Lung (tissue), 12 donors: ENCODE results near the gene RER1. TPM values are rescaled to one million over a fixed set of nuclear protein-coding genes. Genes with fewer than 3 reads are reported as not detected.

ENCODE experiments used
- ATAC-seq: fragments of 200-7000 bp; cut with Tn5 transposase; one replicate; pipeline ENCODE4 v1.9.1; 2020; ENCODE audit warnings: moderate number of reproducible peaks; ENCODE audit not compliant: insufficient read depth, low FRiP score
- DNase-seq, 3 donors: peaks; one replicate each; pipeline ENCODE4 v3.0.0-alpha.2; 2013 to 2017
- H3K27ac ChIP-seq, 2 donors: one replicate each; pipeline ENCODE4 v1.5.1; 2013; ENCODE audit warnings: mild to moderate bottlenecking in 2 of 2, moderate library complexity in 2 of 2, control low read depth in 1 of 2, inconsistent platforms in 1 of 2, low read depth in 1 of 2, low read length in 1 of 2
- H3K27me3 ChIP-seq, 3 donors: one replicate each; pipeline ENCODE4 v1.5.1; 2013; ENCODE audit warnings: low read length in 2 of 3; ENCODE audit not compliant: control insufficient read depth in 3 of 3, insufficient read depth in 3 of 3
- H3K36me3 ChIP-seq, 4 donors: one replicate each; pipeline ENCODE4 v1.5.1; 2013; ENCODE audit warnings: low read length in 4 of 4, mild to moderate bottlenecking in 1 of 4, moderate library complexity in 1 of 4; ENCODE audit not compliant: control insufficient read depth in 4 of 4, insufficient read depth in 4 of 4
- H3K4me1 ChIP-seq, 5 donors: one replicate each; pipeline ENCODE4 v1.5.1; 2013; ENCODE audit warnings: low read length in 5 of 5, mild to moderate bottlenecking in 2 of 5, moderate library complexity in 1 of 5; ENCODE audit not compliant: control insufficient read depth in 5 of 5, insufficient read depth in 5 of 5
- H3K4me3 ChIP-seq: one replicate; pipeline ENCODE4 v1.5.1; 2013; ENCODE audit warnings: mild to moderate bottlenecking, control low read depth, moderate library complexity
- H3K9ac ChIP-seq, 2 donors: one replicate each; pipeline ENCODE4 v1.5.1; 2013; ENCODE audit warnings: low read length in 2 of 2, control low read depth in 1 of 2; ENCODE audit not compliant: insufficient read depth in 1 of 2
- H3K9me3 ChIP-seq, 4 donors: one replicate each; pipeline ENCODE4 v1.5.1; 2013; ENCODE audit warnings: low read length in 3 of 4, mild to moderate bottlenecking in 1 of 4, moderate library complexity in 1 of 4; ENCODE audit not compliant: control insufficient read depth in 4 of 4, insufficient read depth in 3 of 4
- CTCF ChIP-seq: IDR thresholded peaks from 2 replicates; pipeline ENCODE4 v1.5.1; 2012; ENCODE audit warnings: mild to moderate bottlenecking; ENCODE audit errors: control extremely low read depth, extremely low read depth
- WGBS, 2 donors: extraction: QIAGEN DNeasy Blood & Tissue Kit; methylation state at CpG; one replicate each; pipeline ENCODE4 v1.1.7; 2013; 5-methylcytosine and 5-hydroxymethylcytosine counted together
- polyA plus RNA-seq, 2 donors: library from polyadenylated mRNA; stranded (reverse); fragments of 200-250 nt; gene quantifications; one replicate each; pipeline ENCODE4 v1.2.1, GENCODE V29; 2013
- total RNA-seq, 2 donors: library from RNA; depleted of rRNA in 1 of 2; stranded (reverse); fragments of >200 nt in 1 of 2; gene quantifications; one replicate each; pipeline ENCODE4 v1.2.1, GENCODE V29; 2014 to 2021
- donor health status: control.
- donor health status: control.
- donor health status: Bipolar disorder and iron deficiency.
- donor health status: healthy.
- donor health status: DM: yes; HTN: yes; CAD: no.

The RER1 gene
- total and polyA plus RNA-seq, 4 donors, result 71.7 to 134 (median 87.9) TPM

DNA sequence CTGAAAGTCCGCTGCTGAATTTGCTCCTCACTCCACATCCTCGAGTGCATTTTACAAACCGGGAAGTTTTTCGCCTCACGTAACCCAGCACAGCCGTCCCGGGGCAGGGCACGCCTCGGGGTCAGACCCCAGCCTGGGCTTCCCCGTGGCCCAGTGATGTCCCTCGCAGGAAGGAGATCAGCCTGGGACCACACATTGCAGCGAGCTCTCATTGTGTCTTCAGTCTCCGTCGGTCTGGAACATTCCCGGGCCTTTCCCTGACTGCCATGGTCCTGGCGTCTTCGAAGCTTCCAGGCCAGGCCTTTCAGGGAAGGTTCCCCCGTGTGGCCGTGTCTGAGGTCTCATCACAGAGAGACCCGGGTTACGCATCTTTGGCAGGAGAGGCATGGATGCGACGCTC lies 43.7 kb upstream of the RER1 start:
- no peak for ATAC-seq
- DNase-seq, result no peak
- H3K9me3 ChIP-seq, result peaks cover 0 to 5% (median 0%) of the 10 kb centered on the region in 4 donors
- no peak overlapping the region for H3K4me3 ChIP-seq
- WGBS, 2 donors, result 74 to 88% methylated on average over 23 of the region's 23 CpGs
- H3K9ac ChIP-seq, result no peak overlapping the region
- H3K27me3 ChIP-seq, result no peaks in the 10 kb centered on the region
- H3K27ac ChIP-seq, result no peak overlapping the region
- H3K36me3 ChIP-seq, result no peaks in the 10 kb centered on the region
- no peak for TF ChIP-seq CTCF
- peaks cover 0 to 4% (median 0%) of the 10 kb centered on the region in 5 donors for H3K4me1 ChIP-seq

- Histone ChIP-seq H3K27ac (no peak overlapping the region), H3K36me3 (no peaks in the 10 kb centered on the region), H3K4me1 (peaks cover 0 to 7% (median 0%) of the 10 kb centered on the region in 5 donors), H3K9me3 (peaks cover 0 to 5% (median 0%) of the 10 kb centered on the region in 4 donors), H3K9ac (no peak overlapping the region), H3K27me3 (no peaks in the 10 kb centered on the region), H3K4me3 (no peak overlapping the region)
- whole genome bisulfite sequencing, 2 donors, result 91 to 92% methylated on average over 50 to 59 of the region's 59 CpGs
- DNase-seq, result peak in 1 of 3 donors; percentile 10
- no peak for ATAC-seq
- no peak for TF ChIP-seq CTCF
Observed at GRCh38 chr1:2348346-2349325, 43.0 kb upstream of the RER1 start.

DNA sequence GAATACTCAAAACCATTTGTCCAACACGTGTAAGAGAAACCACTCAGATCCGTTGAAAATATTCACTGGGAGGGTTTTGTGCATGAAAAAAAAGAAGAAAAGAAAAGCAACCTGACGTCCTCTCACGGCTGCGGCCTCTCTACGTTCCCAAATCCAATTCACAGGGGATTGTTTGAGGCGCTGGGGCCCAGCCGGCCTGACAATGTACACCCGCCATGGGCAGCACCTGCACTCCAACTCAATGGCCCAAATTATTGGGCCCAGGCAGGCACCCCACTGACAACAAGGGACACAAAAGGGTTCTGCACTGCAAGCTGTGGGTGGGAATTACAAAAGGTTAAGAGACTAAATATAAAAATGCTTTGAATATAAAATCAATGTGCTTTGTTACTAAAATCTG lies 41.8 kb upstream of the RER1 start:
- TF ChIP-seq CTCF, result no peak
- no peaks in the 10 kb centered on the region for H3K36me3 ChIP-seq
- WGBS, 2 donors, result 89 to 92% methylated on average over 9 of the region's 9 CpGs
- DNase-seq, result no peak
- no peaks in the 10 kb centered on the region for H3K27me3 ChIP-seq
- no peak overlapping the region for H3K27ac ChIP-seq
- peaks cover 0 to 5% (median 0%) of the 10 kb centered on the region in 4 donors for H3K9me3 ChIP-seq
- H3K4me1 ChIP-seq, result peaks cover 0 to 9% (median 0%) of the 10 kb centered on the region in 5 donors
- no peak overlapping the region for H3K9ac ChIP-seq
- ATAC-seq, result no peak
- H3K4me3 ChIP-seq, result no peak overlapping the region
